Osteoblast (primary cell): ENCODE data around the gene ERBB4. TPM values are rescaled to one million over a fixed set of nuclear protein-coding genes. Genes with fewer than 3 reads are reported as not detected.

Source experiments
- DNase-seq: peaks from one replicate; pipeline ENCODE4 v3.0.0; 2011; ENCODE audit warnings: low spot score, mixed read lengths; ENCODE audit not compliant: insufficient read length; ENCODE audit errors: missing footprints
- H2AFZ ChIP-seq: 2 replicates; pipeline ENCODE4 v1.6.0; 2011; ENCODE audit warnings: mild to moderate bottlenecking, low read length
- H3K27ac ChIP-seq: 2 replicates; pipeline ENCODE4 v1.5.1; 2011; ENCODE audit warnings: mild to moderate bottlenecking, low read depth, low read length, moderate library complexity
- H3K27me3 ChIP-seq: 2 replicates; pipeline ENCODE4 v1.6.0; 2012; ENCODE audit warnings: mild to moderate bottlenecking, control low read depth, inconsistent platforms, low read length, moderate library complexity; ENCODE audit not compliant: insufficient read depth
- H3K36me3 ChIP-seq: 2 replicates; pipeline ENCODE4 v1.5.1; 2011; ENCODE audit warnings: mild to moderate bottlenecking, low read length, control low read depth, moderate library complexity; ENCODE audit not compliant: insufficient read depth
- H3K4me1 ChIP-seq: 2 replicates; pipeline ENCODE4 v1.5.1; 2011; ENCODE audit warnings: mild to moderate bottlenecking, low read length, control low read depth, moderate library complexity; ENCODE audit not compliant: insufficient read depth
- H3K4me2 ChIP-seq: 2 replicates; pipeline ENCODE4 v1.6.0; 2011; ENCODE audit warnings: mild to moderate bottlenecking, low read length; ENCODE audit not compliant: insufficient read depth
- H3K4me3 ChIP-seq: fragments of 200-600 bp; sonication (generic); 3 replicates; pipeline ENCODE4 v1.5.1; 2012; ENCODE audit warnings: mild to moderate bottlenecking, low read length, inconsistent platforms; ENCODE audit not compliant: insufficient read depth
- H3K79me2 ChIP-seq: 2 replicates; pipeline ENCODE4 v1.6.0; 2012; ENCODE audit warnings: mild to moderate bottlenecking, low read length, control low read depth, inconsistent platforms; ENCODE audit not compliant: insufficient read depth
- H3K9me3 ChIP-seq: 2 replicates; pipeline ENCODE4 v1.5.1; 2011; ENCODE audit warnings: low read depth, low read length, control low read depth
- H4K20me1 ChIP-seq: 2 replicates; pipeline ENCODE4 v1.6.0; 2012; ENCODE audit warnings: mild to moderate bottlenecking, low read length, control low read depth; ENCODE audit not compliant: insufficient read depth
- total RNA-seq: library from RNA; depleted of rRNA; stranded (reverse); fragments of >200 nt; gene quantifications from 2 replicates; pipeline ENCODE4 v1.2.3, GENCODE V29; 2012
- TF ChIP-seq, protein P1 (sequence below): IDR thresholded peaks from 2 replicates; pipeline ENCODE4 v1.5.1; 2011; ENCODE audit warnings: mild to moderate bottlenecking, low read depth, low read length, moderate library complexity; ENCODE audit errors: extremely low read depth

ERBB4 gene
- total RNA-seq, 1 donor: under 0.01 TPM

DNA sequence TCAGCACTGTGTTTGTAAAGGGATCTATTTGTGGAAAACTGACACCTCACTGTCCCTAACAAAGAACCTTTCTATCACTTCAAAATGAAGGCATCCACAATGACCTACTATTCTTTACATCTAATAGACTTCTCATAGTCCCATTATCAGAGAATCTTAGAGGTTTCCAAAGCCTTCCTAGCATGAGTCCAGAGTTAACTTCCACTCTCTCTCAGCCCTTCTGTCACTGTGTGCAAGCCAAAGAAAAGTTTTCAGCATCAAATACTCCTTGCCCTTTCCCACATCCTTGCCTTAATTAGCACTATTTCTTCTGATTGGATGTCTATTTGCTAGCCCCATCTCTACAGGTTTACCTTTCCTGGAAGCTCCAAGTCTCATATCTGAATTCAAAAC, 178.5 kb downstream of the ERBB4 start:
- no peaks in the 10 kb centered on the region for H3K9me3 ChIP-seq

GRCh38 chr2:212359425-212360067, 179.1 kb downstream of the ERBB4 start:
- no peaks in the 10 kb centered on the region for H3K79me2 ChIP-seq
- no peaks in the 10 kb centered on the region for H3K27me3 ChIP-seq
- no peaks in the 10 kb centered on the region for H3K9me3 ChIP-seq
- no peaks in the 10 kb centered on the region for H3K36me3 ChIP-seq
- H3K4me1 ChIP-seq: no peaks in the 10 kb centered on the region
- H4K20me1 ChIP-seq: no peaks in the 10 kb centered on the region
- H3K4me2 ChIP-seq: no peak overlapping the region
- H3K4me3 ChIP-seq: no peak overlapping the region
- no peak for DNase-seq
- H3K27ac ChIP-seq: no peak overlapping the region
- TF ChIP-seq, protein P1, sequence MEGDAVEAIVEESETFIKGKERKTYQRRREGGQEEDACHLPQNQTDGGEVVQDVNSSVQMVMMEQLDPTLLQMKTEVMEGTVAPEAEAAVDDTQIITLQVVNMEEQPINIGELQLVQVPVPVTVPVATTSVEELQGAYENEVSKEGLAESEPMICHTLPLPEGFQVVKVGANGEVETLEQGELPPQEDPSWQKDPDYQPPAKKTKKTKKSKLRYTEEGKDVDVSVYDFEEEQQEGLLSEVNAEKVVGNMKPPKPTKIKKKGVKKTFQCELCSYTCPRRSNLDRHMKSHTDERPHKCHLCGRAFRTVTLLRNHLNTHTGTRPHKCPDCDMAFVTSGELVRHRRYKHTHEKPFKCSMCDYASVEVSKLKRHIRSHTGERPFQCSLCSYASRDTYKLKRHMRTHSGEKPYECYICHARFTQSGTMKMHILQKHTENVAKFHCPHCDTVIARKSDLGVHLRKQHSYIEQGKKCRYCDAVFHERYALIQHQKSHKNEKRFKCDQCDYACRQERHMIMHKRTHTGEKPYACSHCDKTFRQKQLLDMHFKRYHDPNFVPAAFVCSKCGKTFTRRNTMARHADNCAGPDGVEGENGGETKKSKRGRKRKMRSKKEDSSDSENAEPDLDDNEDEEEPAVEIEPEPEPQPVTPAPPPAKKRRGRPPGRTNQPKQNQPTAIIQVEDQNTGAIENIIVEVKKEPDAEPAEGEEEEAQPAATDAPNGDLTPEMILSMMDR: no peak
- H2AFZ ChIP-seq: no peak overlapping the region

More for the DNA sequence above, 178.5 kb downstream of the ERBB4 start:
- Histone ChIP-seq H4K20me1 (no peaks in the 10 kb centered on the region), H3K4me3 (no peak overlapping the region), H3K36me3 (no peaks in the 10 kb centered on the region), H3K4me1 (no peaks in the 10 kb centered on the region), H2AFZ (no peak overlapping the region), H3K27ac (no peak overlapping the region), H3K27me3 (no peaks in the 10 kb centered on the region), H3K79me2 (no peaks in the 10 kb centered on the region), H3K4me2 (no peak overlapping the region)
- TF ChIP-seq, protein P1: no peak
- DNase-seq: no peak

DNA sequence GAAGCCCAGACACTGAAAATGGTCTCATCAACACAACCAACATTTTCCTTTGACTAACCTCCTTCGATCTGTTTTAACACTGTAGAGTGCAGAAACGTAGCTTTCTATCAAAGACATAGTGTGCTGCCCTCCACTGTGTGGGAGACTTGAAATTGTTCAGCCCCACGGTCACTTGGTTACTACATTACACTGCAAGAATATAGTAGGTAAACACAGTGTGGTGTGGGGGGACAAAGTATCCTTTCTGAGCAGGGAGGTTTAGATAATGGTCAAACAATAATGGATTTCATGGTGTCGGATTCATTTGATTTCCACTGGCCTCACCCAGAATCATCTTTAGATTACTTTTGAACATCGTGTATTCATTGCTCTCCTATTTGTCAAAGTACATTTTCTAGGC, 181.0 kb downstream of the ERBB4 start:
- Histone ChIP-seq H3K4me3 (no peak overlapping the region), H3K27me3 (no peaks in the 10 kb centered on the region), H3K4me2 (no peak overlapping the region), H4K20me1 (no peaks in the 10 kb centered on the region), H2AFZ (no peak overlapping the region), H3K27ac (no peak overlapping the region), H3K79me2 (no peaks in the 10 kb centered on the region), H3K4me1 (no peaks in the 10 kb centered on the region), H3K36me3 (no peaks in the 10 kb centered on the region), H3K9me3 (no peaks in the 10 kb centered on the region)
- TF ChIP-seq, protein P1: no peak
- no peak for DNase-seq

DNA sequence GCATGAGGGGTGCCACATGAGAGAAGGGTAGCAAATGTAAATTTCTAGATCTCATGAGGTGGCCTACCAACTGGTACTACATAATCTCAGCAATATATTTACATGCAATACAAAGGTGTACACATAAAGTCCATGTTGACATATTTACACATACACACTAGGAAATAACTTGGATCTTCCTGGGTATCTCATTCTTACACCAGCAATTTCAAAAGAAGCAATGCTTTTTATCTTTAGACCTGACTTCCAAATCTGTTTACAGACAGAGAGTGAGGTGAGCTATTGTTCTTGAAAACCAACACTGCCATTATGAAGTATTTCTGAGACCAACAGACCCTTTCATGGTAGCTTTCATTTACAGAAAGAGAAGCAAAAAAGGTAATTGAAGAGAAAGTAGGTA, 184.2 kb downstream of the ERBB4 start:
- H2AFZ ChIP-seq: no peak overlapping the region
- H3K27me3 ChIP-seq: no peaks in the 10 kb centered on the region
- H3K4me1 ChIP-seq: no peaks in the 10 kb centered on the region
- H3K4me2 ChIP-seq: no peak overlapping the region
- no peak for DNase-seq
- H3K9me3 ChIP-seq: no peaks in the 10 kb centered on the region
- H3K79me2 ChIP-seq: no peaks in the 10 kb centered on the region
- TF ChIP-seq, protein P1: no peak
- H3K4me3 ChIP-seq: no peak overlapping the region
- no peaks in the 10 kb centered on the region for H3K36me3 ChIP-seq
- no peaks in the 10 kb centered on the region for H4K20me1 ChIP-seq
- H3K27ac ChIP-seq: no peak overlapping the region
